Spleen (tissue), 11 donors: ENCODE results near the gene OPHN1. TPM values are rescaled to one million over a fixed set of nuclear protein-coding genes. Genes with fewer than 3 reads are reported as not detected.
"Not testable (repeated sequence)": the region's sequence is repeated elsewhere in the genome, so short reads cannot be mapped to it uniquely, and the experiment has no call there.

Source experiments
- DNase-seq: peaks from one replicate; pipeline ENCODE4 v3.0.0-alpha.2; 2020
- H3K27ac ChIP-seq, 8 donors: fragments of 200-600 bp; sonication (generic) in 7 of 8; 1 replicate in 4 of 8; 2 replicates in 4 of 8; pipeline versions ENCODE4 v1.5.0 to v1.8.0; 2016 to 2021; ENCODE audit warnings: inconsistent platforms in 4 of 8, mild to moderate bottlenecking in 4 of 8, moderate library complexity in 1 of 8
- H3K27me3 ChIP-seq, 7 donors: fragments of 200-600 bp; sonication (generic) in 6 of 7; replicated peaks in 1 of 7; 1 replicate in 4 of 7; 2 replicates in 3 of 7; pipeline versions ENCODE4 v1.5.0 to v1.8.0; 2016 to 2021; ENCODE audit warnings: inconsistent platforms in 3 of 7, mild to moderate bottlenecking in 1 of 7
- H3K36me3 ChIP-seq, 6 donors: fragments of 200-600 bp; sonication (generic) in 5 of 6; 1 replicate in 4 of 6; 2 replicates in 2 of 6; pipeline versions ENCODE4 v1.5.0 to v1.8.0; 2016 to 2021; ENCODE audit warnings: inconsistent platforms in 2 of 6
- H3K4me1 ChIP-seq, 6 donors: fragments of 200-600 bp; sonication (generic) in 5 of 6; 1 replicate in 3 of 6; 2 replicates in 3 of 6; pipeline versions ENCODE4 v1.5.0 to v1.8.0; 2016 to 2021; ENCODE audit warnings: inconsistent platforms in 3 of 6
- H3K4me3 ChIP-seq, 8 donors: fragments of 200-600 bp; sonication (generic) in 7 of 8; 1 replicate in 4 of 8; 2 replicates in 4 of 8; pipeline versions ENCODE4 v1.5.0 to v1.8.0; 2016 to 2021; ENCODE audit warnings: inconsistent platforms in 4 of 8, mild to moderate bottlenecking in 4 of 8, moderate library complexity in 2 of 8
- H3K9me3 ChIP-seq, 8 donors: fragments of 200-600 bp; sonication (generic) in 7 of 8; 1 replicate in 4 of 8; 2 replicates in 4 of 8; pipeline versions ENCODE4 v1.5.0 to v1.8.0; 2016 to 2021; ENCODE audit warnings: inconsistent platforms in 4 of 8
- CTCF ChIP-seq, 11 experiments: fragments of 200-600 bp in 7 of 11; fragments of 450-650 bp in 4 of 11; sonication (generic) in 4 of 11; IDR thresholded peaks in 8 of 11; conservative IDR thresholded peaks in 3 of 11; 1 replicate in 7 of 11; 2 replicates in 4 of 11; pipeline versions ENCODE4 v1.4.0 to v1.8.0; 2016 to 2021; ENCODE audit warnings: antibody characterized with exemption in 11 of 11, inconsistent platforms in 4 of 11, mild to moderate bottlenecking in 1 of 11
- POLR2A ChIP-seq, 3 donors: fragments of 450-650 bp; IDR thresholded peaks; one replicate each; pipeline ENCODE4 v1.5.1; 2017; ENCODE audit warnings: antibody characterized with exemption in 3 of 3, mild to moderate bottlenecking in 1 of 3
- POLR2AphosphoS5 ChIP-seq, 3 donors: sonication (generic); formaldehyde crosslinking; IDR thresholded peaks; one replicate each; pipeline ENCODE4 v1.5.1; 2017; ENCODE audit warnings: antibody characterized with exemption in 3 of 3
- WGBS, 5 donors: extraction: QIAGEN DNeasy Blood & Tissue Kit in 3 of 5; methylation state at CpG; one replicate each; pipeline versions ENCODE4 v1.1.5 to v1.1.7; 2013 to 2018; 5-methylcytosine and 5-hydroxymethylcytosine counted together
- intact Hi-C: fragments of 100-400 bp; cut with DNase I; formaldehyde crosslinking; loops from one replicate; pipeline ENCODE4 v1.15.0; 2023; ENCODE audit warnings: low total_unique reads
- polyA plus RNA-seq, 3 donors: library from polyadenylated mRNA; stranded (reverse); fragments of 200-250 nt; gene quantifications; one replicate each; pipeline ENCODE4 v1.2.1, GENCODE V29; 2013
- total RNA-seq, 7 donors: library from RNA; depleted of rRNA in 3 of 7; stranded (reverse); fragments of >200 nt in 3 of 7; fragmentation: NEBNext Ultra II Directional in 4 of 7; extraction: Animal tissue kit (Norgen Biotek cat#: 25700) in 4 of 7; gene quantifications; one replicate each; pipeline versions ENCODE4 v1.1.0 to v1.2.1, GENCODE V29; 2016 to 2021
- donor health status: healthy with polysubstance abuse.
- donor health status: DM: no; HTN: no; CAD: no; lungs with moderate emphysema.
- donor health status: DM: no; HTN: no; CAD: no.
- donor health status: Bipolar disorder and iron deficiency.
- donor health status: healthy.
- donor health status: DM: no; HTN: no; CAD: no.
- donor health status: DM: yes; HTN: yes; CAD: no.

Gene OPHN1
- total and polyA plus RNA-seq, 10 donors, result 0.20 to 4.6 (median 3.1) TPM

GRCh38 chrX:68332201-68332731 lies 101.0 kb downstream of the OPHN1 start:
- Histone ChIP-seq H3K36me3 (no peaks in the 10 kb centered on the region), H3K27me3 (no peaks in the 10 kb centered on the region), H3K27ac (no peak overlapping the region), H3K4me3 (no peak overlapping the region), H3K9me3 (no peaks in the 10 kb centered on the region), H3K4me1 (no peaks in the 10 kb centered on the region)
- no peak for TF ChIP-seq CTCF (IDR thresholded peaks at IDR 0.05 in 8 of 11, conservative IDR thresholded peaks at IDR 0.05 in 3 of 11)
- TF ChIP-seq POLR2A (IDR thresholded peaks at IDR 0.05), result no peak
- intact Hi-C loops, result no loop called here
- WGBS, 5 donors, result 49 to 91% (median 75%) methylated on average over 4 of the region's 4 CpGs
- no peak for DNase-seq

GRCh38 chrX:68326841-68327240 lies 106.5 kb downstream of the OPHN1 start:
- H3K27ac ChIP-seq, H3K36me3 ChIP-seq, DNase-seq, H3K27me3 ChIP-seq, intact Hi-C loops, H3K4me3 ChIP-seq, H3K4me1 ChIP-seq, H3K9me3 ChIP-seq: not testable (repeated sequence)
- WGBS, 5 donors, result 83 to 99% methylated on average over 5 to 9 of the region's 30 CpGs; no CpG with 5 or more reads in 3 of the 5 donors

- Histone ChIP-seq H3K9me3 (no peaks in the 10 kb centered on the region), H3K4me1 (no peaks in the 10 kb centered on the region), H3K27me3 (peaks cover 0 to 4% (median 0%) of the 10 kb centered on the region in 7 donors), H3K36me3 (no peaks in the 10 kb centered on the region), H3K4me3 (no peak overlapping the region), H3K27ac (no peak overlapping the region)
- intact Hi-C loops, result no loop called here
- 13 to 52% (median 23%) methylated on average over 1 of the region's 1 CpG for WGBS, 5 donors
- no peak for DNase-seq
- TF ChIP-seq CTCF (IDR thresholded peaks at IDR 0.05 in 8 of 11, conservative IDR thresholded peaks at IDR 0.05 in 3 of 11) (no peak), POLR2A (IDR thresholded peaks at IDR 0.05) (no peak), POLR2AphosphoS5 (IDR thresholded peaks at IDR 0.05) (no peak)
Measured at GRCh38 chrX:68307769-68308168, 125.5 kb downstream of the OPHN1 start.

- H3K36me3 ChIP-seq, result no peaks in the 10 kb centered on the region
- TF ChIP-seq POLR2AphosphoS5 (IDR thresholded peaks at IDR 0.05) (no peak), POLR2A (IDR thresholded peaks at IDR 0.05) (no peak), CTCF (IDR thresholded peaks at IDR 0.05 in 8 of 11, conservative IDR thresholded peaks at IDR 0.05 in 3 of 11) (no peak)
- H3K4me1 ChIP-seq, result no peaks in the 10 kb centered on the region
- intact Hi-C loops, result no loop called here
- no peaks in the 10 kb centered on the region for H3K27me3 ChIP-seq
- WGBS, 5 donors, result 76 to 93% (median 85%) methylated on average over 1 of the region's 1 CpG
- DNase-seq, result no peak
- H3K4me3 ChIP-seq, result no peak overlapping the region
- no peaks in the 10 kb centered on the region for H3K9me3 ChIP-seq
- no peak overlapping the region for H3K27ac ChIP-seq
Measured at GRCh38 chrX:68304602-68305001, 128.7 kb downstream of the OPHN1 start.

- Histone ChIP-seq H3K4me3 (no peak overlapping the region), H3K9me3 (no peaks in the 10 kb centered on the region), H3K4me1 (no peaks in the 10 kb centered on the region), H3K36me3 (no peaks in the 10 kb centered on the region), H3K27me3 (no peaks in the 10 kb centered on the region), H3K27ac (no peak overlapping the region)
- TF ChIP-seq CTCF (IDR thresholded peaks at IDR 0.05 in 8 of 11, conservative IDR thresholded peaks at IDR 0.05 in 3 of 11) (no peak), POLR2A (IDR thresholded peaks at IDR 0.05) (no peak), POLR2AphosphoS5 (IDR thresholded peaks at IDR 0.05) (no peak)
- no peak for DNase-seq
- WGBS, 5 donors, result 68 to 87% (median 81%) methylated on average over 2 of the region's 2 CpGs
- intact Hi-C loops, result no loop called here
Measured at GRCh38 chrX:68299898-68300297, 133.4 kb downstream of the OPHN1 start.
